CD14-positive monocyte (primary cell): ENCODE data around the gene NBEA. TPM values are rescaled to one million over a fixed set of nuclear protein-coding genes. Genes with fewer than 3 reads are reported as not detected.

Experiments
- DNase-seq, 3 donors: peaks; one replicate each; pipeline ENCODE4 v3.0.0-alpha.2; 2011 to 2022
- H2AFZ ChIP-seq: 2 replicates; pipeline ENCODE4 v1.6.0; 2012; ENCODE audit warnings: mild to moderate bottlenecking, low read depth, low read length, inconsistent platforms; ENCODE audit not compliant: insufficient read depth, poor library complexity, severe bottlenecking
- H3K27ac ChIP-seq, 2 donors: 1 replicate in 1 of 2; 2 replicates in 1 of 2; pipeline ENCODE4 v1.5.1; 2012 to 2013; ENCODE audit warnings: low read length in 2 of 2, control low read depth in 1 of 2, inconsistent platforms in 1 of 2, low read depth in 1 of 2, mild to moderate bottlenecking in 1 of 2
- H3K27me3 ChIP-seq, 2 donors: one replicate each; pipeline versions ENCODE4 v1.6.0 to v1.6.1; 2011 to 2013; ENCODE audit warnings: low read length in 2 of 2; ENCODE audit not compliant: control insufficient read depth in 2 of 2, insufficient read depth in 2 of 2
- H3K36me3 ChIP-seq, 2 donors: replicated peaks in 1 of 2; 1 replicate in 1 of 2; 2 replicates in 1 of 2; pipeline versions ENCODE4 v1.5.1 to v1.6.1; 2012 to 2013; ENCODE audit warnings: low read length in 2 of 2, control low read depth in 1 of 2, inconsistent platforms in 1 of 2, mild to moderate bottlenecking in 1 of 2; ENCODE audit not compliant: insufficient read depth in 2 of 2, control insufficient read depth in 1 of 2
- H3K4me1 ChIP-seq, 2 donors: 1 replicate in 1 of 2; 2 replicates in 1 of 2; pipeline versions ENCODE4 v1.5.1 to v1.6.1; 2012 to 2013; ENCODE audit warnings: low read length in 2 of 2, control low read depth in 1 of 2, inconsistent platforms in 1 of 2, mild to moderate bottlenecking in 1 of 2, moderate library complexity in 1 of 2; ENCODE audit not compliant: insufficient read depth in 2 of 2, control insufficient read depth in 1 of 2
- H3K4me2 ChIP-seq: replicated peaks from 2 replicates; pipeline ENCODE3; 2012; ENCODE audit warnings: low read length, moderate library complexity, mild to moderate bottlenecking; ENCODE audit not compliant: poor library complexity, severe bottlenecking; ENCODE audit errors: extremely low read depth
- H3K4me3 ChIP-seq, 3 experiments: fragments of 200-600 bp in 1 of 3; sonication (generic) in 1 of 3; replicated peaks in 1 of 3; 1 replicate in 2 of 3; 2 replicates in 1 of 3; pipeline ENCODE4 v1.5.1; 2011 to 2013; ENCODE audit warnings: low read length in 3 of 3, mild to moderate bottlenecking in 3 of 3, control low read depth in 2 of 3, low read depth in 2 of 3, inconsistent platforms in 1 of 3, moderate library complexity in 1 of 3
- H3K79me2 ChIP-seq: 2 replicates; pipeline ENCODE4 v1.6.0; 2012; ENCODE audit warnings: mild to moderate bottlenecking, control low read depth, inconsistent platforms, low read length, moderate library complexity; ENCODE audit not compliant: insufficient read depth
- H3K9ac ChIP-seq: 2 replicates; pipeline ENCODE4 v1.6.0; 2017; ENCODE audit warnings: low read length, mild to moderate bottlenecking; ENCODE audit not compliant: insufficient read depth, poor library complexity, severe bottlenecking
- H3K9me3 ChIP-seq, 2 donors: replicated peaks in 1 of 2; 1 replicate in 1 of 2; 2 replicates in 1 of 2; pipeline versions ENCODE4 v1.5.1 to v1.6.1; 2012 to 2013; ENCODE audit warnings: low read length in 2 of 2, control low read depth in 1 of 2; ENCODE audit not compliant: control insufficient read depth in 1 of 2, insufficient read depth in 1 of 2
- H4K20me1 ChIP-seq: 2 replicates; pipeline ENCODE4 v1.6.0; 2012; ENCODE audit warnings: mild to moderate bottlenecking, low read length, control low read depth, moderate library complexity; ENCODE audit not compliant: insufficient read depth
- H3K27ac Mint-ChIP-seq, 7 donors: one replicate each; pipeline ENCODE4 v1.8.0; 2020; ENCODE audit warnings: mild to moderate bottlenecking in 7 of 7, mixed read lengths in 7 of 7, moderate library complexity in 6 of 7, inconsistent platforms in 2 of 7
- H3K27me3 Mint-ChIP-seq, 3 donors: one replicate each; pipeline ENCODE4 v1.8.0; 2021 to 2022; ENCODE audit warnings: low read depth in 3 of 3, mild to moderate bottlenecking in 3 of 3, mixed read lengths in 3 of 3, moderate library complexity in 3 of 3, inconsistent platforms in 1 of 3
- H3K36me3 Mint-ChIP-seq, 2 donors: one replicate each; pipeline ENCODE4 v1.8.0; 2020; ENCODE audit warnings: mixed read lengths in 2 of 2, inconsistent platforms in 1 of 2, mild to moderate bottlenecking in 1 of 2
- H3K4me1 Mint-ChIP-seq: one replicate; pipeline ENCODE4 v1.8.0; 2020; ENCODE audit warnings: mild to moderate bottlenecking, mixed read lengths
- H3K4me3 Mint-ChIP-seq, 2 donors: one replicate each; pipeline ENCODE4 v1.8.0; 2020; ENCODE audit warnings: mild to moderate bottlenecking in 2 of 2, mixed read lengths in 2 of 2, moderate library complexity in 1 of 2
- H3K9me3 Mint-ChIP-seq, 7 donors: one replicate each; pipeline ENCODE4 v1.8.0; 2020 to 2022; ENCODE audit warnings: mixed read lengths in 7 of 7, mild to moderate bottlenecking in 6 of 7, moderate library complexity in 6 of 7, inconsistent platforms in 2 of 7
- whole genome bisulfite sequencing: methylation state at CpG from one replicate; pipeline ENCODE4 v1.1.5; 2013; ENCODE audit warnings: missing lambda C conversion rate; ENCODE audit not compliant: insufficient coverage; 5-methylcytosine and 5-hydroxymethylcytosine counted together
- intact Hi-C, 2 donors: fragments of 100-400 bp; cut with micrococcal nuclease; formaldehyde crosslinking; loops; one replicate each; pipeline versions ENCODE4 v1.15.0 to v1.15.1; 2023
- polyA plus RNA-seq, 3 donors: library from polyadenylated mRNA; depleted of rRNA in 1 of 3; unstranded in 2 of 3; stranded (reverse) in 1 of 3; fragments of 300-500 nt in 2 of 3; fragments of >200 nt in 1 of 3; fragmentation: Illumina TruSeq in 2 of 3; gene quantifications; 1 replicate in 2 of 3; 2 replicates in 1 of 3; pipeline ENCODE4 v1.2.3, GENCODE V29; 2012 to 2021
- TF ChIP-seq, protein P1 (sequence below): fragments of 200-600 bp; IDR thresholded peaks from one replicate; pipeline ENCODE4 v1.8.0; 2022; ENCODE audit warnings: antibody characterized with exemption, mild to moderate bottlenecking

The NBEA gene
- polyA plus RNA-seq, 3 donors: 0.03 to 0.23 (median 0.08) TPM

DNA sequence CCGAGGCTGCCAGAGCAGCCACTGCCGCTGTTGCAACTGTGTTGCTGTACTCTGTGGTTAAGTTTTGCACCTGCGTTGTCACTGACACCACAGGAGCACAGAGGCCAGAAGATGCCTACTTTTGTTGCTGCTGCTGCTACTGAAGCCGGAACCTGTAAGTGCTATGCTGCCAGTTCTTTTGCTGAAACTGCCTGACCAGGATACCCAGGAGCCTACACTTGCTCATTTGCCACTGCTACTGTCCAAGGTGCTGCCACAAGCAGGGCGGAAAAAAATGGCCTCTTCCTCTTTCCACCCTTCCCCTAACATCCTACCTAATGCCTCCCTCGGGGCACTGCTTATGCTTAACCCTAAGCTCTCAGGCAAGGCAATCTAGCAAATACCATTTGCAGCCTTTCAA is 29.0 kb upstream of the NBEA start:
- Histone ChIP-seq H3K27me3 (no peaks in the 10 kb centered on the region), H3K27ac (no peak overlapping the region), H4K20me1 (no peaks in the 10 kb centered on the region), H3K4me1 (no peaks in the 10 kb centered on the region), H3K4me2 (no peak overlapping the region), H3K9me3 (no peaks in the 10 kb centered on the region), H3K36me3 (no peaks in the 10 kb centered on the region), H3K9ac (no peak overlapping the region), H3K79me2 (no peaks in the 10 kb centered on the region), H3K4me3 (no peak overlapping the region), H2AFZ (no peak overlapping the region)
- DNase-seq: no peak
- peaks cover 0 to 3% (median 1%) of the 10 kb centered on the region in 3 donors for H3K27me3 Mint-ChIP-seq
- intact Hi-C loops: no loop called here
- 59% methylated on average over 5 of the region's 6 CpGs for WGBS
- no peaks in the 10 kb centered on the region for H3K4me1 Mint-ChIP-seq
- TF ChIP-seq, protein P1, sequence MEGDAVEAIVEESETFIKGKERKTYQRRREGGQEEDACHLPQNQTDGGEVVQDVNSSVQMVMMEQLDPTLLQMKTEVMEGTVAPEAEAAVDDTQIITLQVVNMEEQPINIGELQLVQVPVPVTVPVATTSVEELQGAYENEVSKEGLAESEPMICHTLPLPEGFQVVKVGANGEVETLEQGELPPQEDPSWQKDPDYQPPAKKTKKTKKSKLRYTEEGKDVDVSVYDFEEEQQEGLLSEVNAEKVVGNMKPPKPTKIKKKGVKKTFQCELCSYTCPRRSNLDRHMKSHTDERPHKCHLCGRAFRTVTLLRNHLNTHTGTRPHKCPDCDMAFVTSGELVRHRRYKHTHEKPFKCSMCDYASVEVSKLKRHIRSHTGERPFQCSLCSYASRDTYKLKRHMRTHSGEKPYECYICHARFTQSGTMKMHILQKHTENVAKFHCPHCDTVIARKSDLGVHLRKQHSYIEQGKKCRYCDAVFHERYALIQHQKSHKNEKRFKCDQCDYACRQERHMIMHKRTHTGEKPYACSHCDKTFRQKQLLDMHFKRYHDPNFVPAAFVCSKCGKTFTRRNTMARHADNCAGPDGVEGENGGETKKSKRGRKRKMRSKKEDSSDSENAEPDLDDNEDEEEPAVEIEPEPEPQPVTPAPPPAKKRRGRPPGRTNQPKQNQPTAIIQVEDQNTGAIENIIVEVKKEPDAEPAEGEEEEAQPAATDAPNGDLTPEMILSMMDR: no peak
- H3K9me3 Mint-ChIP-seq: peaks cover 0 to 8% (median 2%) of the 10 kb centered on the region in 7 donors
- no peak overlapping the region for H3K27ac Mint-ChIP-seq
- no peak overlapping the region for H3K4me3 Mint-ChIP-seq
- H3K36me3 Mint-ChIP-seq: no peaks in the 10 kb centered on the region

DNA sequence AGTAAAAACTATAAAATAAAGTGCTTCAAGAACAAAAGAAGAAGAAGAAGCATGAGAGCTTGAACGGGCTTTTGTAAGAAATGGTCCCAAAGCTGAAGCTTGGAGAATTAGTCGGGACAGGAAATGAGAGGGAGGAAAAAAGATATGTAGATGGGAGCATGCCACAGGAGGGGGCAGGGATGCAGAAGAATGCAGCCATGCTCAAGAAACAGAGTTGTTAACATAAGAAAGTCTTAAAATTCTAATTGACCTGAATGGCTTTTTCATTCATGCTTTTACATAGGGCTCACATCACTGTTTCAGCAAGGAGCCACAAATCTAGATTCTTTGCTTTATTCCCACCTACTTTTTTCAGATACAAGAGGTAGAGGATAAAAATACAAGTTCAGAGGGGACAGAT is 27.7 kb upstream of the NBEA start:
- DNase-seq: no peak
- no peaks in the 10 kb centered on the region for H4K20me1 ChIP-seq
- H3K27me3 ChIP-seq: no peaks in the 10 kb centered on the region
- no peaks in the 10 kb centered on the region for H3K4me1 Mint-ChIP-seq
- peaks cover 0 to 8% (median 2%) of the 10 kb centered on the region in 7 donors for H3K9me3 Mint-ChIP-seq
- no peak overlapping the region for H3K4me3 Mint-ChIP-seq
- WGBS: 0% methylated on average over 2 of the region's 2 CpGs
- no peaks in the 10 kb centered on the region for H3K4me1 ChIP-seq
- H3K27me3 Mint-ChIP-seq: peaks cover 0 to 2% (median 1%) of the 10 kb centered on the region in 3 donors
- H3K9ac ChIP-seq: no peak overlapping the region
- intact Hi-C loops: no loop called here
- H3K9me3 ChIP-seq: no peaks in the 10 kb centered on the region
- no peak overlapping the region for H3K27ac ChIP-seq
- no peak overlapping the region for H2AFZ ChIP-seq
- no peaks in the 10 kb centered on the region for H3K36me3 ChIP-seq
- H3K79me2 ChIP-seq: no peaks in the 10 kb centered on the region
- no peaks in the 10 kb centered on the region for H3K36me3 Mint-ChIP-seq
- H3K27ac Mint-ChIP-seq: no peak overlapping the region
- no peak overlapping the region for H3K4me3 ChIP-seq
- TF ChIP-seq, protein P1: no peak
- no peak overlapping the region for H3K4me2 ChIP-seq
